HUES64 (cell line): ENCODE data around the gene ADAMTSL2.

Experiments used
- H3K27ac ChIP-seq: 2 replicates; pipeline ENCODE4 v1.7.0; 2013; ENCODE audit warnings: low read depth, low read length, inconsistent platforms
- H3K27me3 ChIP-seq: 2 replicates; pipeline ENCODE4 v1.6.1; 2013; ENCODE audit warnings: mild to moderate bottlenecking, low read length; ENCODE audit not compliant: insufficient read depth
- H3K36me3 ChIP-seq: 2 replicates; pipeline ENCODE4 v1.6.1; 2013; ENCODE audit warnings: mild to moderate bottlenecking, low read length; ENCODE audit not compliant: insufficient read depth
- H3K4me1 ChIP-seq: 2 replicates; pipeline ENCODE4 v1.6.1; 2013; ENCODE audit warnings: mild to moderate bottlenecking, low read length, moderate library complexity; ENCODE audit not compliant: insufficient read depth
- H3K4me3 ChIP-seq: 2 replicates; pipeline ENCODE4 v1.5.1; 2013; ENCODE audit warnings: mild to moderate bottlenecking, low read length, moderate library complexity
- H3K9ac ChIP-seq: 2 replicates; pipeline ENCODE4 v1.6.1; 2013; ENCODE audit warnings: mild to moderate bottlenecking, low read depth, low read length
- H3K9me3 ChIP-seq: 2 replicates; pipeline ENCODE4 v1.6.1; 2013; ENCODE audit warnings: low read depth, low read length; ENCODE audit not compliant: insufficient read depth
- WGBS: fragments of 150-250, 120-280 bp; methylation state at CpG from one replicate; pipeline ENCODE4 v1.1.7; 2013; ENCODE audit warnings: missing lambda C conversion rate; 5-methylcytosine and 5-hydroxymethylcytosine counted together

Gene ADAMTSL2

DNA sequence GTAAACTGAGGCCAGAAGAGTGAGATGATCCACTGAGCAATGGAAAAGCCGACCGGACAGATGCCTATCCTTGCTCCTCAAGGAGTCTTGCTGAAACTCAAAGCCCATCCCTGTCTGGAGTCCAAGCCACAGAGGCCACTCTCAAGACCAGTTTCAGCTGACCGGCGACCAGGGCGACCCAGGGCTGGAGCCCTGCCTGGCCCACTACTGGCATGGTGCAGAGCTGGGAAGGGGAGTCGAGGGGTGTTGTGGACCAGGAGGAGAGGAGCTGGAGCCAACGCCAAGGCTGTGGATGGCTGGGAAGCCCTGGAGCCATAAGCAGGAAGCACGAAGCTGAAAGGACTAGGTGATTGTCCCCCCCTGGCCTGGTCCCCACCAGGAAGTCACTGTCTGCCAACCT, 52.5 kb downstream of the ADAMTSL2 start:
- WGBS = 93% methylated on average over 8 of the region's 8 CpGs
- peaks cover 18% of the 10 kb centered on the region for H3K4me1 ChIP-seq
- no peaks in the 10 kb centered on the region for H3K36me3 ChIP-seq
- H3K4me3 ChIP-seq = no peak overlapping the region
- H3K27me3 ChIP-seq = no peaks in the 10 kb centered on the region
- H3K9ac ChIP-seq = no peak overlapping the region
- no peaks in the 10 kb centered on the region; the same call in 1 of the 2 replicates for H3K9me3 ChIP-seq
- no peak overlapping the region for H3K27ac ChIP-seq

GRCh38 chr9:133587466-133587865, 53.0 kb downstream of the ADAMTSL2 start:
- no peaks in the 10 kb centered on the region; the same call in 1 of the 2 replicates for H3K9me3 ChIP-seq
- no peak overlapping the region for H3K27ac ChIP-seq
- H3K4me1 ChIP-seq = peaks cover 18% of the 10 kb centered on the region
- WGBS = 91% methylated on average over 6 of the region's 6 CpGs
- no peaks in the 10 kb centered on the region for H3K27me3 ChIP-seq
- no peak overlapping the region for H3K4me3 ChIP-seq
- H3K36me3 ChIP-seq = no peaks in the 10 kb centered on the region
- H3K9ac ChIP-seq = no peak overlapping the region

DNA sequence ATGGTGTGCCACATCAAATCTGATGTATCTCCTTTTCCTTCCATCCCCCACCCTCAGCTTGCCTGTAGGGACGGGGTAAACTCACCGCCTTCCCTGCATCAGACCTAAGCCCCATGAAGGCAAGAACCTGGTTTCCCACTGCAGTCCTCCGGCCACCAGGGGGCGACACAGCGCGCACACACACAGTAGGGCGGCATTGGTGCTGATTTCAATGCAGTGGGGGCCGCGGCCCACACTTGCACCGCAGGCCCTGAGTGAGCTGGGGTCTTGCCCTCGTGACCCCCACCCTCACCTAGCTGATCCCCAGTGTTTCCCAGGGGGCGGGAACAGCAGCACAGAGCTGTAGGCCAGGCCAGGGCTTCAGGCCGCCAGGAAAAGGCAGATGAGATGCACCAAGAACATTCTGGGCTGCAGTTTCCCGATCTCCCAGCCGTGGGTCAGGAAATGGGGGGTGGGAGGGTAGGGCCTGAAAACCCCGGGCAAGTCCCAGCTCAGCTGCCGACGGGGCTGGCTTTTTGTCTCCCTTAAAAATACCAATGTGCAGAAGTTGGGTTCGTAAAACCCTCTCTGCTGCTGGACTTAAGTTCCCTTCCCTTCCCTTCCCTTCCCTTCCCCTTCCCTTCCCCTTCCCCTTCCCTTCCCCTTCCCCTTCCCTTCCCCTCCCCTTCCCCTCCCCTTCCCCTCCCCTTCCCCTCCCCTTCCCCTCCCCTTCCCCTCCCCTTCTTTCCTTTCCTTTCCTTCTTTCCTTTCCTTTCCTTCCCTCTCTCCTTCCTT, 55.1 kb downstream of the ADAMTSL2 start:
- no peaks in the 10 kb centered on the region; the same call in 1 of the 2 replicates for H3K9me3 ChIP-seq
- H3K27me3 ChIP-seq = no peaks in the 10 kb centered on the region
- no peak overlapping the region for H3K9ac ChIP-seq
- 71% methylated on average over 19 of the region's 19 CpGs for WGBS
- peaks cover 15% of the 10 kb centered on the region for H3K4me1 ChIP-seq
- H3K4me3 ChIP-seq = no peak overlapping the region
- H3K27ac ChIP-seq = no peak overlapping the region
- no peaks in the 10 kb centered on the region for H3K36me3 ChIP-seq

GRCh38 chr9:133590231-133590855, 55.8 kb downstream of the ADAMTSL2 start:
- H3K27me3 ChIP-seq = no peaks in the 10 kb centered on the region
- H3K27ac ChIP-seq = no peak overlapping the region
- H3K9ac ChIP-seq = no peak overlapping the region
- H3K36me3 ChIP-seq = no peaks in the 10 kb centered on the region
- peaks cover 9% of the 10 kb centered on the region; the same call in 1 of the 2 replicates for H3K4me1 ChIP-seq
- WGBS = 80% methylated on average over 20 of the region's 20 CpGs
- H3K4me3 ChIP-seq = no peak overlapping the region
- no peaks in the 10 kb centered on the region; the same call in 1 of the 2 replicates for H3K9me3 ChIP-seq

DNA sequence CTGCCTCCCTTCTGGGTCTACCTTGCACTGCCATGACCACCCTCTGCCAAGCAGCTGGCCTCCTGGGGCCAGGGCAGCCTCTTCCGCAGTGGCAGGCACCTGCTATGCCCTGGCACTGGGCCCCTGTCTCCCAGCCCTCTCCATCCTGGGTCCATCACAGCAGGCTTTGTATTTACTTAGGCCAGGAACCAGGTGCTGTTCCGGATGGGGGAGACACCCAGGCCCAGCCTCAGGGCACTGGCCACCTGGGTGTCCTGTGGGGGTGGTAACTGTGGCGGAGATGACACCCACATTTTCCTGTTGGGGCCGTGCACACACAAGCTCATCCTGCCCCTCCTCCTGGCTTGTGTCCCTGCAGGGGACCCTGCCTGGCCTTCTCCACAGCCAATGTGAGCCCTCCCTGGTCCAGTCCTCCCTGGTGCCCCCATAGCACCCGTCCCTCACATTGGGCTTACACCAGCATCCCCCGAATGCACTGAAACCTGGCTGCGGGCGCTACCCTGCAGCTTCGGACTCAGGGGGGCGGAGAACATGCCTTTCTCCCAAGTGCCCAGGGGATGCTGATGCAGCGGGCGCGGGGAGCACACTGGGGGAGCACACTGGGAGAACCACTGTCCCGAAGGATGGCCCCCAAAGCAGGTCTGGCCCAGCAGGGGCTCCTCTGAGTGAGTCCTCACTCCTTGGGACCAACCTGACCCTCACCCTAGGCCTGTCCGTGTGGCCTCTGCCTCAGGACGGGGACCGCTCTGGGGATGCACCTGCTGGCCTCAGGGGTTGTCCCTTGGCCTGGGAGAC, 56.8 kb downstream of the ADAMTSL2 start:
- Histone ChIP-seq H3K4me1 (no peaks in the 10 kb centered on the region), H3K36me3 (no peaks in the 10 kb centered on the region), H3K9ac (no peak overlapping the region), H3K27me3 (no peaks in the 10 kb centered on the region), H3K27ac (no peak overlapping the region), H3K4me3 (no peak overlapping the region), H3K9me3 (peaks cover under 1% of the 10 kb centered on the region; the same call in 1 of the 2 replicates)
- 93% methylated on average over 17 of the region's 17 CpGs for WGBS

DNA sequence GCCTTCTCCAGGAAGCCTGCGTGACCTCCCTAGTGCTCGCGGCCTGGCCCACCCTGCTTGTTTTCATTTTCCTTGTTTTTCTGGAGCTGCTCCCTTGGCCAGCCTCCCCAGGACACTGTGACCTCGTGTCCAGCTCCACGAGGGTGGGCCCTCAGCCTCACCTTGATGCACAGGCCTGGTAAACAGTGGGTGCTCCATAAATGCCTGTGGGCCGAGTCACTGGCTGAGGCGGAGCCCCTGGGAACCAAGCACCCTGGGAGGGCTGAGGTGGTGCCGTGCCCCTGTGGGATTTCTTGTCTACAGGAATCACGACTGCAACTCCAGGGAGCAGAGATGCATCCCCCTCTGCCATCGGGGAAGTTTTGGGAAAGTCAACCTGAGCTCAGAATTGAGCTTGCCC, 57.5 kb downstream of the ADAMTSL2 start:
- no peak overlapping the region for H3K4me3 ChIP-seq
- H3K36me3 ChIP-seq = no peaks in the 10 kb centered on the region
- no peaks in the 10 kb centered on the region for H3K4me1 ChIP-seq
- H3K27me3 ChIP-seq = no peaks in the 10 kb centered on the region
- 76% methylated on average over 10 of the region's 10 CpGs for WGBS
- H3K27ac ChIP-seq = no peak overlapping the region
- no peak overlapping the region for H3K9ac ChIP-seq
- peaks cover 7% of the 10 kb centered on the region; the same call in 1 of the 2 replicates for H3K9me3 ChIP-seq

GRCh38 chr9:133592731-133593409, 58.4 kb downstream of the ADAMTSL2 start:
- 86% methylated on average over 17 of the region's 17 CpGs for WGBS
- H3K27me3 ChIP-seq = no peaks in the 10 kb centered on the region
- no peaks in the 10 kb centered on the region for H3K4me1 ChIP-seq
- H3K36me3 ChIP-seq = no peaks in the 10 kb centered on the region
- no peak overlapping the region for H3K9ac ChIP-seq
- H3K9me3 ChIP-seq = peaks cover 16% of the 10 kb centered on the region; the same call in 1 of the 2 replicates
- H3K27ac ChIP-seq = no peak overlapping the region
- no peak overlapping the region for H3K4me3 ChIP-seq

DNA sequence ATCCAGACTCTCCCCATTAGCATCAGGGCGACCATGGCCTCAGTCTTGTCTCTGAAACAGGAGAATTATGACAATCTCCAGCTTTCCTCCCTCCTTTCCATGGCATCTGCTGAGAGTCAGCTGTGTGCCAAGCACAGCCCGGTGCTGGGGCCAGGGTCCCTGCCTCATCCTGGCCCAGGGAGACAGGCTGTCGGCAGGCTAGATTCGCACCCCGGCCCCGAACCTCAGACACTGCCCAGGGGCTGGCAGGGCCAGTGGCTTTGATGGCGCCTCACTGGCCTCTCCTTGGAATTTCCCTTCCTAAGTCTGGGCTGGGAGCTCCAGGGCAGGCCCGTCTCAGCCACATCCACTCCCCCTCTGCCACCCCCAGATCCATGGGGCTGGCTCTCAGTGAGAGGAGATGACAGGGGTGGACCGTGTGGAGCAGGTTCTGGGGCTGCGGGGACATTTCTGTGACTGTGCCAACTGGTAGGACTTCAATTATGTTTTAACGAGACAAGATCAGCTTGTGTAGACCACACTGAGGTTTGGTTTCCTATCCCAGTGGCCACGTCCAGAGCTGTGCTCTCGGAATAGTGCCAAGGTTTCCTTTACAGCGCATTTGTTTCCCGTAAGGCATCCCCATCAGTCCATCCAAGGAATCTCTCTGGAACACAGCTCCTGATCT, 59.2 kb downstream of the ADAMTSL2 start:
- Histone ChIP-seq H3K9ac (no peak overlapping the region), H3K27ac (no peak overlapping the region), H3K9me3 (peaks cover 19% of the 10 kb centered on the region; the same call in 1 of the 2 replicates), H3K4me1 (no peaks in the 10 kb centered on the region), H3K4me3 (no peak overlapping the region), H3K27me3 (no peaks in the 10 kb centered on the region), H3K36me3 (no peaks in the 10 kb centered on the region)
- WGBS = 93% methylated on average over 15 of the region's 15 CpGs

DNA sequence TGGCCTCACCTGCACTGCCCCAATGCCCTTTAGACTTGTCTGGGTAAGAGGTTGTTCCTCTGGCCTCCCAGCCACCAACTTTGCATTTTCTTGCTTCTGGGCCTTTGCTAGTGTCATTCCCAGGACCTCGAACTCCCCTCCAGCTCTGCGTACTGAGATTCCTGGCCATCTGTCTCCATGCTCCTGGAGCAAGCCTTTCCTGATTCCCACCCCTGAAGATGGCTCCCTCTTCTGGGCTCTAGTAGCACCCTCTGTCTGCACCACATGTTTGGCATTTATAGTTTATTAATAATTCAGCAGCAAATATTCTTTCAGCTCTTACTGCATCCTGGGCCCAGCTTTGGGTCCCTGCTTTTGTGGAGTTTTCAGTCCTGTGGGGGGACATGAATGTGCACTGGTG, 59.8 kb downstream of the ADAMTSL2 start:
- Histone ChIP-seq H3K4me1 (no peaks in the 10 kb centered on the region), H3K4me3 (no peak overlapping the region), H3K9ac (no peak overlapping the region), H3K36me3 (no peaks in the 10 kb centered on the region), H3K27me3 (no peaks in the 10 kb centered on the region), H3K9me3 (peaks cover 19% of the 10 kb centered on the region; the same call in 1 of the 2 replicates), H3K27ac (no peak overlapping the region)
- 95% methylated on average over 2 of the region's 2 CpGs for WGBS

DNA sequence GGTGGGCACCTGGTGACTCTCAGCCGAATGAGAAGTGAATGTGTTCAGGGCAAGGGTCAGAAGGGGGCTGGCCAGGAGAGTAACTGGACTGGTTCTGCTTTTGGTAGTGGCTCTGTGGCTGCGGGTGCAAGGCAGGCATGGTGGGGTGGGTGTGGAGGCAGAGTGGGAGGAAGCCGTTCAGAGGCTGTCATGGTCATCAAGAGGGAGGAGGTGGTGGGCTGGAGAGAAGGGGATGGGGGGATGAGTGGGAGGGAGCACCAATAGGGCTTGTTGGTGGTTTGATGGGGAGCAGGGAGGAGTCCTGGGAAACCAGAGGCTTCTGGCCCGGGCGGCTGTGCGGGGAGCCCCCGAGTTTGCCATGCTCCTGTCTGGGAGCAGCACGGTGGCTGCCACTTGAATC, 61.4 kb downstream of the ADAMTSL2 start:
- 80% methylated on average over 8 of the region's 8 CpGs for WGBS
- peaks cover 19% of the 10 kb centered on the region; the same call in 1 of the 2 replicates for H3K9me3 ChIP-seq
- no peak overlapping the region for H3K4me3 ChIP-seq
- H3K9ac ChIP-seq = no peak overlapping the region
- no peaks in the 10 kb centered on the region for H3K27me3 ChIP-seq
- H3K4me1 ChIP-seq = no peaks in the 10 kb centered on the region
- no peaks in the 10 kb centered on the region for H3K36me3 ChIP-seq
- H3K27ac ChIP-seq = no peak overlapping the region
